LNCAP (cell line): ENCODE measurements around the gene ZBTB7A.

Experiments
- TF ChIP-seq, protein P1 (sequence below): fragments of 450-650 bp; IDR thresholded peaks from 2 replicates; pipeline ENCODE4 v1.5.1; 2017; ENCODE audit warnings: mild to moderate bottlenecking

The ZBTB7A gene

DNA sequence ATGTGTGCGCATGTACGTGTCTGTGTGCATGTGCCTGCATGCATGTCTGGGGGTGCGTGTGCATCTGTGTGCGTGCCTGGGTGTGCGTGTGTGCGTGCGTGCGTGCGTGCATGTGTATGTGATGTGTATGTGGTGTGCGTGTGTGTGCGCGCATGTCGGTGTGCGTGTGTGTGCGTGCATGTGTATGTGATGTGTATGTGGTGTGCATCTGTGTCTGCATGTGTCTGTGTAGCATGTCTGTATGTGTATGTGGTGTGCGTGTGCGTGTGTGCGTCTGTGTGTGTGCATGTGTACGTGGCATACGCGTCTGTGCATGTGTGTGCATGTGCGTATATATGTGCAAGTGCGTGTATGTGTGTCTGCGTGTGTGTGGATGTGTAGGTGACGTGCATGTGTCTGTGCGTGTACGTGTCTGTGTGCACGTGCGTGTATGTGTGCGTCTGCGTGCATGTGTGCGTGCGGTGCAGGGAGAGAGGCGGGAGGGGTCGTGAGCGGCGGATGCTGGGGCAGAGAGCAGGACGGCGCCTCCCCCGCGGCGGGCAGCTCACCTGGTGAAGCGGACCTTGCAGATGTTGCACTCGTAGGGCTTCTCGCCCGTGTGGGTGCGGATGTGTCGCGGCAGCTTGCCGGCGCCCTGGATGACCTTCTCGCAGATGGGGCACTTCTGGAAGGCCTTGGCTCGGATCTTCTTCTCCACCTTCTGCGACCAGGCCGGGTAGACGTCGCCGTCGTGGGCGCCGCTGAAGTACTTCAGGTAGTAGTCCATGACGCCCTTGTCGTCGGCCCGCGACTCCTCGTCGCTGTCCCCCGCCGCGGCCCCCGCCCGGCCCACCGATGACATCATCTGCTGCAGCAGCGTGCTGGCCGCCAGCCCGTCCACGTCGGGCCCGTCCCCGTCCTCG lies 13.0 kb downstream of the ZBTB7A start:
- TF ChIP-seq, protein P1, sequence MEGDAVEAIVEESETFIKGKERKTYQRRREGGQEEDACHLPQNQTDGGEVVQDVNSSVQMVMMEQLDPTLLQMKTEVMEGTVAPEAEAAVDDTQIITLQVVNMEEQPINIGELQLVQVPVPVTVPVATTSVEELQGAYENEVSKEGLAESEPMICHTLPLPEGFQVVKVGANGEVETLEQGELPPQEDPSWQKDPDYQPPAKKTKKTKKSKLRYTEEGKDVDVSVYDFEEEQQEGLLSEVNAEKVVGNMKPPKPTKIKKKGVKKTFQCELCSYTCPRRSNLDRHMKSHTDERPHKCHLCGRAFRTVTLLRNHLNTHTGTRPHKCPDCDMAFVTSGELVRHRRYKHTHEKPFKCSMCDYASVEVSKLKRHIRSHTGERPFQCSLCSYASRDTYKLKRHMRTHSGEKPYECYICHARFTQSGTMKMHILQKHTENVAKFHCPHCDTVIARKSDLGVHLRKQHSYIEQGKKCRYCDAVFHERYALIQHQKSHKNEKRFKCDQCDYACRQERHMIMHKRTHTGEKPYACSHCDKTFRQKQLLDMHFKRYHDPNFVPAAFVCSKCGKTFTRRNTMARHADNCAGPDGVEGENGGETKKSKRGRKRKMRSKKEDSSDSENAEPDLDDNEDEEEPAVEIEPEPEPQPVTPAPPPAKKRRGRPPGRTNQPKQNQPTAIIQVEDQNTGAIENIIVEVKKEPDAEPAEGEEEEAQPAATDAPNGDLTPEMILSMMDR = no peak

GRCh38 chr19:4052993-4053422 lies 13.7 kb downstream of the ZBTB7A start:
- TF ChIP-seq, protein P1 = no peak

DNA sequence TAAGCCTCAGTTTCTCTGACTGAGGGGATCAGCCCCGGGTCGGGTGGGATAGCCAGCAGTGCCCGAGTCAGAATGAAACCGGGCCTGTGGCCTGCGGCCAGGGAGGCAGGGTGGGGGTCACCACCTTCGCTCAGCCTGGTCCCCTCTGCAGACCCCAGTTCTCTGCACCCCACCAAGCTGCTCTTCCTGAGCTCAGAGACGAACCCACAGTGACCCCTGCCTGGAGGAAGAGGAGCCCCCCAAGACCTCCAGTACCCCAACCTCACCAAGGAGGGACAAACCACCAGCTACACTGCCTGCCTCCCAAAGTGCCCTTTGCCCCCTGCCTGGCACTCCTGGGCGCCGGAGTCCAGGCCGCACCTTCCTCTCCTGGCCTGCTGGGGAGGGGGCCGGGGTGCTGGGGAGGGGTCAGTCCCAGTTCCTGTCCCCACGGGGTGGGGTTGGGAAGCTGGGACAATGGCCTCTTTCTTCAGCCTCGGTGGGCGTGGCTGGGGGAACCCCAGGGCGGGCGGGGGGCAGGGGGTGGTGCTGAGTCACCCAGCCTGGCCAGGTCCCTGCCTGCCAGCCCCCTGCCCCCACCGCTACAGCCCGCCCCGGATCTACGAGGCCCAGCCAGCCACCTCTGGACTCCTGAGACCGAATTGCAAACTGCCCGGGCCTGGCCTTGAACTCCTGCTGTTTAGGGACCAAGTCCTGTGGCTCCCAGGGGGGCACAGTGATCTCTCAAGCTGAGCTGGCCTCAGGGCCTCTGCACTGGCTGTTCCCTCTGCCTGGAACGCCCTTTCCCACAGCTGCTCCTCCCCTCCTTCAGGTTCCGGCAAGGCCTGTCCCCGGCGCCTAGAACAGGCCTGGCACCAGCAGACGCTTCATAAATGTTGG lies 14.3 kb downstream of the ZBTB7A start:
- TF ChIP-seq, protein P1 = no peak

DNA sequence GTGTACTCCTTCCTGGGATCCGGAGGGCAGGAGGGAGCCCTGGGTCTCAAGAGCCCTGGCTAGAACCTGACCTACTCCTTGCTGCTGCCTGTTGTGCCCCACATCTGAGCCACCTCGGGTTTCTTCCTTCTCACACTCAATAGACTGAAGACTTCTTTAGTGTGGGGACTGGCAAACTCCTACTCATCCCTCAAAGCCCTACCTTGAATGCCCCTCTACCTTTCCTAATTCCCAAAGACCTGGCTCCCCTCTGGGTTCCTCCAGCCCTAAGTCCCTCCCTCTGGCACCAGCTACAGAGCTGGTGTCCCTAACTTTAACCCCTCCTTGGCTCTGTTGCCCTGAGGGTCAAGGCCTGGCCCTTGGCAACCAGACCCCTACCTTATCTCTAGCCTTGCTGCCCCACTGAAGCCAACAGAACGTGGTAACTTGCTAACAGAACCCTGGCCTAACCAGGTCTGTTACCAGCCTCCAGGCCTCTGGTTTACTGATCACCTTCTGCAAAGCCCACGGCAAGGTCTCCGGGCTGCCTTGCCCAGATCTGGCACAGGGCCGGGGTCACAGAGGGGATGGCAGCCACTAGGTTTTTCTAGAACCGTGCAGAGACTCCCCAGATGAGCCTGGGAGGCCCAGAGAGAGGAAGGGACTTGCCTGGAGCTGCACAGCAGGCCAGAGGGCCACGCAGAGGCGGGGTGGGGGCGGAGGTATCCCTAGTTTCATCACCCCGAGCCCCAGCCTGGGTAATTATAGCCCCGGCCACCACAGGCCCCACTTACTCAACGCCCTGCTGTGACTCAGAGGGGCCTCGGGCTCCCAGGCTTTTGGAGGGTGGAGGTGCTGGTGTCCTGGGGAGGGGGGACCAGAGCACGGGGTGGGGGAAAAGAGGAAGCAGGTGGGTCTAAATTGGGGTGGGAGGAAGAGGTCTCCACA lies 15.3 kb downstream of the ZBTB7A start:
- TF ChIP-seq, protein P1 = no peak

GRCh38 chr19:4049432-4049831 lies 17.3 kb downstream of the ZBTB7A start:
- TF ChIP-seq, protein P1 = no peak

DNA sequence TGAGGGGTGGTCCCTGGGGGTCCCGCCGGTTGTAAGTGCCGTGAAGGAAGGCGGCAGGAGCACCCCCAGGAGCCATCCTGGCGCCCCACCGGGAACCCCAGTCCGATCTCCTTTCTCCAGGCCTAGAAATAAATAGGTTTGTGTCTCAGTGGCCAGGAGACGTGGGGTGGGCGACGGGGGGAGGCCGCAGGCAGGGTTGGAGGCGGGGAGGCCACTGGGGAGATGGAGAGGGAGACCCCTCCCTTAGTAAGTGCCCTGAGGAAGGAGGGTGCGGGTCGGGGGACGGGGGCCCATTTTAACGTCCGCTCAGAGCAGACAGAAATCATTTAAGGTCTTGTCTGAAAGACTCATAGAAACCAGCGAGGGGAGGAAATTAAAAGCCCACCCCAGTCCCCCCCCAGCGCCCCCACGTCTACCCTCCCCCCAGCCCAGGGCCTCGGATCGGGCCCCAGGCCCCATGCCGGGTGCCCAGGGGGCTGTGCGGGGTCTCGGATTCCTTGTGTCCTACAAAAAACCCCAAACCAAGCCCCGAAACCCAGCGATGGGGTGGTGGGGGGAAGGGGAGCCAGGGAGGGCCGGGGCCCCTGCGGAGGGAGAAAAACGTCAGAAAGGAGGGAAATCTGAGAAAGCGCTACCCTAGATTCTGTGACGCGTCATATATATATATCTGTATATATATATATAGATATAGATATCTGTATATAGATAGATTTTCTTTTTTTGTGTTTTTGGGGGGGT lies 19.6 kb downstream of the ZBTB7A start:
- TF ChIP-seq, protein P1 = no peak
